ENCODE data around the gene SHISA2. TPM values are rescaled to one million over a fixed set of nuclear protein-coding genes. Genes with fewer than 3 reads are reported as not detected.
A peak's percentile ranks its signal among the peaks of the same experiment; 100 is the strongest.

SHISA2 gene
- total and polyA plus RNA-seq, 2 of the 8 experiments (the other 6 are each of a cell fraction or from before 2014, with no cell fraction given), result 10.2 to 23.8 TPM

GRCh38 chr13:26037302-26037701 is 14.5 kb downstream of the SHISA2 start (continued):
- no peak for TF ChIP-seq POLR2AphosphoS5 (IDR thresholded peaks at IDR 0.05; ENCODE audit: low read depth, low read length)
- no peak for TF ChIP-seq RNF2 (IDR thresholded peaks at IDR 0.05; ENCODE audit: borderline replicate concordance, low read depth, low read length, missing control alignments, poor library complexity, severe bottlenecking)
- TF ChIP-seq CREB1 (IDR thresholded peaks at IDR 0.05), result peak; percentile 41; the same call in 1 of the 2 replicates
